ENCODE results near the gene RRH.
"Not testable (repeated sequence)": the region's sequence is repeated elsewhere in the genome, so short reads cannot be mapped to it uniquely, and the experiment has no call there.

RRH gene

DNA sequence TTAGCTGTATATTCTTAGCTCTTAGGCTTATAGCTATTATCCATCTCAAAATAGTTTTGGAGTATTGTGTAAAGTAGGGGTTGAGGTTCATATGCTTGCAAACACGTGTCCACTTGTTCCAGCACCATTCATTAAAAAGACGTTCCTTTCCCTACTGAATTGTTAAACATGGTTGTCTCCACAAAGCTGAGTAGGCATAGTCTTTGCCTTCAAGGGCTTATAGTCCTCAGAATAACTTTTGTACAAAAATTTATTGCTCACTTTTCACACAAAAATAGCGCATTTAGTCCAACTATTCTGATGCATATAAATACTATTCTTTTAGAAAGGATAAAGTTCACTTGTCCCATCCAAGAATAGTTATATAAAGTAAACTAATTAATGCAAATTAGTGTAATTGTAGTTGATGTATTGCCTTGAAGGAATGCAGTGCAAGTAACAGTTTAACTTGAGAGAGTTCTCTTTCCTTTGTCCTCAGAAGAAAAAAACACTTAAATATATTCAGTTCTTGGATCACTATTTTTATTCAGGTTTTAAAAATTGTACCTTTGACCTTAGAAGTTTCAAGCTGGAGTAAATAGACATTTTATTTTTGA lies 34.2 kb downstream of the RRH start:
- DNase-seq (ENCODE audit: low spot score in 2 of 2) (no peak), ATAC-seq (ENCODE audit: low read depth) (no peak)
- Mint-ChIP-seq H3K27me3 (no peaks in the 10 kb centered on the region), H3K27ac (no peak overlapping the region), H3K4me3 (no peak overlapping the region), H3K9me3 (peaks cover 6% of the 10 kb centered on the region), H3K4me1 (no peaks in the 10 kb centered on the region), H3K36me3 (peaks cover 6% of the 10 kb centered on the region)

DNA sequence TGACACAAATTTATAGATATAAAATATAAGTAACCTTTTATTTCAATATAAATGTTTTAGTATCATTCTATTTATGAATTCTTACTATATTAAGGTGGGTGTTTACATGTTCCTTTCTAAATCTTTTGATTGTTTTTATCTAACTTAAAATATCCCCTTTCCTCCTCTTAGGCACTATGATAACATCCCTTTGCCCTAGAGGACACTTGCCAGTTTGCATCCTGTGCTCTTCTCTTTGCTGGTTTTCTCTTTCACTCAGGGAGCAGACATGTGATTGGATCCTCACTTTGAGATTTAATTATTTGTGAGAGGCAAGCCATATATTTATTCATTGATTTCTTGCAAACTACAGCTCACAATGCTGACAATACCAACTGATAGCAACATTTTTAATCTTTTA lies 36.4 kb downstream of the RRH start:
- DNase-seq (ENCODE audit: low spot score in 2 of 2) (no peak), ATAC-seq (ENCODE audit: low read depth) (no peak)
- Mint-ChIP-seq H3K4me1 (no peaks in the 10 kb centered on the region), H3K27ac (no peak overlapping the region), H3K36me3 (no peaks in the 10 kb centered on the region), H3K9me3 (peaks cover 2% of the 10 kb centered on the region), H3K4me3 (no peak overlapping the region), H3K27me3 (no peaks in the 10 kb centered on the region)

- Mint-ChIP-seq H3K27ac (no peak overlapping the region), H3K36me3 (peaks cover 3% of the 10 kb centered on the region), H3K27me3 (no peaks in the 10 kb centered on the region), H3K4me1 (no peaks in the 10 kb centered on the region), H3K4me3 (no peak overlapping the region), H3K9me3 (no peaks in the 10 kb centered on the region)
- DNase-seq (ENCODE audit: low spot score in 2 of 2) (no peak), ATAC-seq (ENCODE audit: low read depth) (no peak)
Measured at GRCh38 chr4:109870061-109870460, 42.3 kb downstream of the RRH start.

- H3K9me3 Mint-ChIP-seq, result no peaks in the 10 kb centered on the region
Measured at GRCh38 chr4:109872065-109872464, 44.3 kb downstream of the RRH start.

DNA sequence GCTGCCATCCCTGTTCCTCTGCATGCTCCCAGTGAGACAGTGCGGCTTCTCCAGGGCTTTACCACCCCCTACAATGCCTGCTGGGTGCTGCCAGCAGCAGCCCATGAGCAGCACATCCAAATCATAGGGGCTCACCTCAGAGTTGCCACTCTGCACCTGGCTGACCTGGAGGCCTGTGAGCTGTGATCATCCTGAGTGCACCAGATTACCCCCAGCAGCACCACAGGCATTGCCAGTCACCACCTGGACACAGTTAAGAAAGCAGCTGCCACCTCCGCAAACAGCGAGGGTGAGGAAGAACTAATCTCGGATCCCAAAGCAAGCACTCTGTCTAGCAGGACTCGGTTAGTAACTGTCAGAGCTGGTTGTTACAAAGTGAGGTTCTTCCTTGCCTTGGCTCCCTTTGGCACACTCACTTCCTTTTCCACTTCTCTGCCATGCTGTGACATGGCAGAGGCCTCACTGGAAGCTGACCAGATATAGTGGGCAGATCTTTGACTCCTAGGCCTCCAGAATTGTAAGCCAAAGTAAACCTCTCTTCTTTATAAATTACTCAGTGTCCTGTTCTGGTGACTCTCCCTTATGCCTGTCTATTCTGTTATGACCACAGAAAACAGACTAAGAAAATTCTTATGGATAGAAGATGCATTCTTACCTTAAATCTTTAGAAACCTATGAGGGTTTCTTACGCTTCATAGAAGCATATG lies 45.3 kb downstream of the RRH start:
- Mint-ChIP-seq H3K9me3 (no peaks in the 10 kb centered on the region), H3K36me3 (peaks cover 3% of the 10 kb centered on the region), H3K27ac (no peak overlapping the region), H3K27me3 (peaks cover 6% of the 10 kb centered on the region), H3K4me3 (no peak overlapping the region), H3K4me1 (no peaks in the 10 kb centered on the region)
- ATAC-seq (ENCODE audit: low read depth) (no peak), DNase-seq (ENCODE audit: low spot score in 2 of 2) (no peak)

More at GRCh38 chr4:109872065-109872464, 44.3 kb downstream of the RRH start:
- H3K4me3 Mint-ChIP-seq, result no peak overlapping the region
- H3K27me3 Mint-ChIP-seq, result peaks cover 6% of the 10 kb centered on the region
- H3K27ac Mint-ChIP-seq, result no peak overlapping the region
- H3K36me3 Mint-ChIP-seq, result peaks cover 3% of the 10 kb centered on the region
- no peaks in the 10 kb centered on the region for H3K4me1 Mint-ChIP-seq
- ATAC-seq (ENCODE audit: low read depth) (no peak), DNase-seq (ENCODE audit: low spot score in 2 of 2) (no peak)

GRCh38 chr4:109873791-109874514 lies 46.2 kb downstream of the RRH start:
- Mint-ChIP-seq H3K36me3 (peaks cover 3% of the 10 kb centered on the region), H3K4me3 (no peak overlapping the region), H3K9me3 (no peaks in the 10 kb centered on the region), H3K27ac (no peak overlapping the region), H3K4me1 (no peaks in the 10 kb centered on the region), H3K27me3 (peaks cover 6% of the 10 kb centered on the region)
- ATAC-seq (ENCODE audit: low read depth) (no peak), DNase-seq (ENCODE audit: low spot score in 2 of 2) (no peak)

DNA sequence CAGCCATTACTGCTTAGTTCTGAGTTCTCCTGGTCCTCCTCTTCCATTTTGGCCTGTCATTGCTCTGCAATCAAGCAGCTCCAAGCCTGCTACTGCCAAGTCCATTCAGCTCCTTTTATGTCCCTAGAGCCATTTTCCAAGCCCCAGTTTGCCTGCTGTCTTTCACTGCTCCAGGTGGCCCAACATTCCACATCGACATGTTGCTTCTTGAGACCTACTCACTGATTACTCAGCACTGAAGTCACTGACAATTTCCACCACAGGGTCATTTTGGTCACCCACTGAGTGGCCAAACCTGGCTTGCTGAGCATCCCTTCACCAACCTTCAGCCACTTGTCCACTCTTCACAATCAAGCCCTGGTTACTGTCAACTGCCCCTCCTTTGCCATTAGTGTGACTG lies 47.3 kb downstream of the RRH start:
- H3K27me3 Mint-ChIP-seq, result peaks cover 10% of the 10 kb centered on the region
- ATAC-seq (ENCODE audit: low read depth) (no peak), DNase-seq (ENCODE audit: low spot score in 2 of 2) (no peak)
- H3K4me1 Mint-ChIP-seq, result no peaks in the 10 kb centered on the region
- H3K9me3 Mint-ChIP-seq, result no peaks in the 10 kb centered on the region
- H3K27ac Mint-ChIP-seq, result no peak overlapping the region
- no peaks in the 10 kb centered on the region for H3K36me3 Mint-ChIP-seq
- H3K4me3 Mint-ChIP-seq, result no peak overlapping the region

GRCh38 chr4:109875553-109875952 lies 47.8 kb downstream of the RRH start:
- ATAC-seq (ENCODE audit: low read depth); H3K27ac Mint-ChIP-seq; H3K27me3 Mint-ChIP-seq; H3K9me3 Mint-ChIP-seq; H3K4me1 Mint-ChIP-seq; H3K36me3 Mint-ChIP-seq; H3K4me3 Mint-ChIP-seq; DNase-seq (ENCODE audit: low spot score in 2 of 2): not testable (repeated sequence)

DNA sequence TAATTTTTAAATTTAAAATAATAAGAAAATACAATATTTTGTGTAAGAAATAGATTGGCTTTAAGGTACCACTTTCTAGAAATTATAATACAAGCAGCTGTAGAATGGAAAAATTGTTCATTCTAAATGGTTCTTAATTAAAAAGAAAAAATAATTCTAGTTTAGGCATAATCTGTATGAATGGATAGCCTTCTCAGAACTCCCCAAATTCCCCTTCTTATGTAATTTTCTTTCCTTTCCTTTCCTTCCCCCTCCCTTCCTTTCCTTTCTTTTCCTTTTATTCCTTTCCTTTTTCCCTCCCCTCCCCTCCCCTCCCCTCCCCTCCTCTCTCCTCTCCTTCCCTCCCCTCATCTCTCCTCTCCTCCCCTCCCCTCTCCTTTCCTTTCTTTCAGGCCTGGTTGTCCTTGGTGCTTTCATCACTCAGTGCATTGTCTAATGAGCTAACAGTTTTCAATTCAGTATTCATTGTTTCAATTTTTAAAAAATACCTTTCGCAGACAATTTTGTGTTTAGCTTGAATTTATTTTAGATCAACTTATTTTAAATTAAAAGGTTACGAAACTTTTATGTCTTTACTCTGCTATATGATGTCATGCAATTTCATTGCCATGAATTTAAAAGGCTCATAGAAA lies 49.0 kb downstream of the RRH start:
- Mint-ChIP-seq H3K4me1 (no peaks in the 10 kb centered on the region), H3K4me3 (no peak overlapping the region), H3K27me3 (peaks cover 10% of the 10 kb centered on the region), H3K9me3 (no peaks in the 10 kb centered on the region), H3K36me3 (no peaks in the 10 kb centered on the region), H3K27ac (no peak overlapping the region)
- DNase-seq (ENCODE audit: low spot score in 2 of 2) (no peak), ATAC-seq (ENCODE audit: low read depth) (no peak)

DNA sequence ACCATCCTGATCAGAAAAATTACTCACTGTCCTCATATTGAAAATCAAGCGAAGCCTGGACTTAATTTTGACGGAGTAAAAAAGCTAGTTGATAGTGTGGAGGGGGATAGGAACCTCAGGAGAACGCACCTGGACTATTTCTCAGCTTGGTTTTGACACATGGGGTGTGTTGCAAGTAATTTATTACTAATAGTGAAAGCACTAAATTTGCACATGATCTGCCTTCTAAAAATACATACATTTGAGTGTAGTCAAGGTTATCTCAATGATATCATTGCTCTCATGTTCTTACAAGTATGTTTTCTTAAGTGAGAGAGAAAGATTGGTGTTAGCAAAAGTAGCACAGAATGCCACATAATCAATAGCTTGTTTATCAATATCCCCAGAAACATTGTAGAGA lies 49.6 kb downstream of the RRH start:
- Mint-ChIP-seq H3K27ac (no peak overlapping the region), H3K4me3 (no peak overlapping the region), H3K4me1 (no peaks in the 10 kb centered on the region), H3K9me3 (no peaks in the 10 kb centered on the region), H3K36me3 (no peaks in the 10 kb centered on the region), H3K27me3 (peaks cover 10% of the 10 kb centered on the region)
- DNase-seq (ENCODE audit: low spot score in 2 of 2) (no peak), ATAC-seq (ENCODE audit: low read depth) (no peak)

DNA sequence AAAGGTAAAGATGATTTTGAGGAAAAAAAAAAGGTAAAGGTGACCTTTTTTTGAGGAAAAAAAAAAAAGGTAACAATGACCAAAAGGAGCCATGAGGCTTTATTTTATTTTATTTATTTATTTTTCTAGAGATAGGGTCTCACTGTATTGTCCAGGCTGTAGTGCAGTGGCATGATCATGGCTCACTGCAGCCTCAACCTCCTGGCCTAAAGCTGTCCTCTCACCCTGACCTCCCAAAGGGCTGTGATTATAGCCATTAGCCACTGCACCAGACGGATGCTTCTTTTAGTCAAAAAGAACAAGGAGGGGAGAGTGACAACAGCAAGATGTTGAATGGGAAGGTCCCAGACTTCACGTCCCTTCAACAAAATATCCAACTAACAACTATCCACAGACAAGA lies 50.6 kb downstream of the RRH start:
- Mint-ChIP-seq H3K9me3 (no peaks in the 10 kb centered on the region), H3K27me3 (peaks cover 10% of the 10 kb centered on the region), H3K4me1 (no peaks in the 10 kb centered on the region), H3K36me3 (no peaks in the 10 kb centered on the region), H3K27ac (no peak overlapping the region), H3K4me3 (no peak overlapping the region)
- DNase-seq (ENCODE audit: low spot score in 2 of 2) (no peak), ATAC-seq (ENCODE audit: low read depth) (no peak)

GRCh38 chr4:109879081-109879480 lies 51.3 kb downstream of the RRH start:
- DNase-seq (ENCODE audit: low spot score in 2 of 2) (no peak), ATAC-seq (ENCODE audit: low read depth) (no peak)
- no peaks in the 10 kb centered on the region for H3K9me3 Mint-ChIP-seq
- H3K4me3 Mint-ChIP-seq, result no peak overlapping the region
- H3K36me3 Mint-ChIP-seq, result no peaks in the 10 kb centered on the region
- peaks cover 10% of the 10 kb centered on the region for H3K27me3 Mint-ChIP-seq
- H3K27ac Mint-ChIP-seq, result no peak overlapping the region
- no peaks in the 10 kb centered on the region for H3K4me1 Mint-ChIP-seq

DNA sequence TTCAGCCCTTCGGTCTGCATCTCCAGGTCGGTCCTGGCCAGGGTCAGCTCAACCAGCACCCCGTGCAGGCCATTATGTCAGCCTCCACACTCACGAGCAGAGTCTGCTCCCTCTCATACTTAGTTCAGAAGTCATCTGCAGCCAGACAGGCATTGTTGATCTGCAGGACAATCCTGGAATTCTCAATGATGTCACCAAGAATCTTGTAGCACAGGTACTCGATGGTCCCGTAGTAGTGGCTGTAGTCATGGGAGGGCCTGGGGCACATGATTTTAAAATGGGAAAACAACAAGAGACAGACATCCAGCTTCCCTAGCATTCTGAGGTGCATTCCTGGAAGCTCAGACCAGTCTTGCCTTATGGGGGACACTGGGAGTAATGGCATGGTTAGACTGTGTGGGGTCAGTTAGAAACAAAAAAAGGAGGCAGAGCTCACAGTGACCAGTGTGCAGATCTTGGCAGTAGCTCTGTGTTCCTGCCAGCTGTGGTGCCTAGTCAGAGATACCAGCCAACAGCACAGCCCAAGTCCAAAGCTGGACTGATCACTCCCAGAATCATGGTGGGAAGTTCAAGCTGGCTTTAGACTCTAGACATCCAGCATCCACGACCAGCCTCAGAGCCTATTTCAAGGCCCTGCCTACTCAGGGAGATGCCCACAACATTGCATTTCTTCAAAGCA lies 52.0 kb downstream of the RRH start:
- Mint-ChIP-seq H3K4me3 (no peak overlapping the region), H3K4me1 (no peaks in the 10 kb centered on the region), H3K27me3 (peaks cover 10% of the 10 kb centered on the region), H3K36me3 (no peaks in the 10 kb centered on the region), H3K9me3 (no peaks in the 10 kb centered on the region), H3K27ac (no peak overlapping the region)
- no peak for ATAC-seq (ENCODE audit: low read depth)
- DNase-seq (ENCODE audit: low spot score in 2 of 2), result no peak

DNA sequence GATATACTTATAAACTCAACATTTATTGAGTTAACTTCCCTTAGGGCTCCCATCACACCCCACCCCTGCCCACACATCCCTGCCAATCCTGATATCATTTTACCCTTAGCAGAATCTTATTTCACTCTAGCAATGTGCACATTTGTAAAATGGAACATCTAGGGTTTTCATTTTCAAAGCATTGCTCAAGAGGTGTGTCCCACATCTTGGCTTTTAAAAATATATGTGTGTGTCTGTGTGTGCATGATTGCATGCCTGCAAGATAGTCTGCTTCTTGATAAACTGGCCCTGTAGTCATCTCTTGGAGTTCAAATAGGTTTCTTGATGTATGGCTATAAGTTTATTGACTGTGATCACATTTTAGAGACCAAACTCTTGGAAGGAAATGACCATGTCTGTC lies 58.5 kb downstream of the RRH start:
- Mint-ChIP-seq H3K9me3 (no peaks in the 10 kb centered on the region), H3K27me3 (peaks cover 2% of the 10 kb centered on the region), H3K27ac (no peak overlapping the region), H3K4me3 (no peak overlapping the region), H3K36me3 (no peaks in the 10 kb centered on the region), H3K4me1 (no peaks in the 10 kb centered on the region)
- DNase-seq (ENCODE audit: low spot score in 2 of 2) (no peak), ATAC-seq (ENCODE audit: low read depth) (no peak)

Data from memory B cell (primary cell).